Brain pericyte (primary cell): ENCODE data around the gene F2R.
"Not testable (repeated sequence)": the region's sequence is repeated elsewhere in the genome, so short reads cannot be mapped to it uniquely, and the experiment has no call there.

Experiments used
- DNase-seq: peaks from one replicate; pipeline ENCODE4 v3.0.0-alpha.2; 2012; ENCODE audit warnings: low read depth, low spot score

The F2R gene

GRCh38 chr5:76755779-76756637, 40.1 kb downstream of the F2R start:
- DNase-seq = no peak

GRCh38 chr5:76757049-76757448, 41.1 kb downstream of the F2R start:
- DNase-seq = no peak

GRCh38 chr5:76761118-76761517, 45.2 kb downstream of the F2R start:
- DNase-seq = not testable (repeated sequence)

GRCh38 chr5:76762484-76762883, 46.6 kb downstream of the F2R start:
- no peak for DNase-seq

- DNase-seq = no peak
Measured at GRCh38 chr5:76763136-76763535, 47.2 kb downstream of the F2R start.

- DNase-seq = no peak
Measured at GRCh38 chr5:76764374-76764773, 48.4 kb downstream of the F2R start.

GRCh38 chr5:76765249-76765648, 49.3 kb downstream of the F2R start:
- no peak for DNase-seq

GRCh38 chr5:76766746-76767145, 50.8 kb downstream of the F2R start:
- DNase-seq = no peak

- DNase-seq = not testable (repeated sequence)
Measured at GRCh38 chr5:76771041-76771440, 55.1 kb downstream of the F2R start.

- DNase-seq = no peak
Measured at GRCh38 chr5:76771705-76772405, 55.9 kb downstream of the F2R start.

- DNase-seq = no peak
Measured at GRCh38 chr5:76775921-76776320, 60.0 kb downstream of the F2R start.

GRCh38 chr5:76776391-76776790, 60.5 kb downstream of the F2R start:
- no peak for DNase-seq

GRCh38 chr5:76780616-76781015, 64.7 kb downstream of the F2R start:
- not testable (repeated sequence) for DNase-seq

GRCh38 chr5:76781775-76782174, 65.8 kb downstream of the F2R start:
- DNase-seq = no peak

GRCh38 chr5:76782444-76782843, 66.5 kb downstream of the F2R start:
- DNase-seq = no peak
